ENCODE data around the gene FSTL3.

DNA sequence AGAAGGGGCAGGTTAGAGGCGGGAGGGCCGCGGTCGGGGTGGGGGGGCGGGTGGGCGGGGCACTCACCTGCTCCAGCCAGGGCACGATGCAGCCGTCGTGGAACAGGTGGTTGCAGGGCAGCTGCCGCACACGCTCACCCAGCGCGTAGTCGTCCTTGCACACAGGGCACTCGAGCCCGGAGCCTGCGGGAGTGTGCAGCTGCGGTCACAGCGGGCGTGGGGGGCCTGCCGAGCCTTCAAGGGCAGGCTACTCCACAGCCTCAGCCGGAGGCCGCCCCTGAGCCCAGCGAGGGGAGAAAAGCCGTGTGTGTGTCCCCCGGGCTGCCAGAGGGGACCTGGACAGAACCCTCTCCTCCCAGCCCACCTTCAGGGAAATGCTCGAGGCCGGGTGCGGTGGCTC, 27.9 kb upstream of the FSTL3 start:
- TF ChIP-seq POLR2A (IDR thresholded peaks at IDR 0.05) (no peak), CTCF (IDR thresholded peaks at IDR 0.05) (no peak), POLR2AphosphoS5 (IDR thresholded peaks at IDR 0.05) (no peak), EP300 (IDR thresholded peaks at IDR 0.05) (no peak)
